A549 treated with AZD9567 at 1 μM for 4 hours (cell line): ENCODE measurements around the gene ELF1. TPM values are rescaled to one million over a fixed set of nuclear protein-coding genes. Genes with fewer than 3 reads are reported as not detected.

ENCODE experiments used
- total RNA-seq: library from RNA; stranded (reverse); fragments of 200-300 nt; extraction: Qiagen RNA extraction; gene quantifications from 5 replicates; pipeline ENCODE4 v1.2.3, GENCODE V29; 2022; ENCODE audit not compliant: insufficient read depth

Gene ELF1
- total RNA-seq = 27.4 to 34.4 TPM (median 32.5 TPM) in 5 replicates

GRCh38 chr13:41019011-41019487 is at the start of gene ELF1:
Gene ELF1 (minus strand): TSS chr13:41019316. CDS start chr13:40982054, 37,262 bp downstream.

GRCh38 chr13:41061075-41061913 is 42.2 kb upstream of the ELF1 start, which contains the start of gene WBP4:
Gene WBP4 (plus strand): TSS chr13:41061509. CDS start chr13:41061674, 165 bp downstream.

Other genes with a start within 250 kb of the ELF1 start
- 12.3 to 20.1 TPM (median 14.1 TPM) in 5 replicates for gene MRPS31, start 248.1 kb downstream of the ELF1 start, total RNA-seq
- gene SLC25A15, start 229.7 kb downstream of the ELF1 start, total RNA-seq = 15.4 to 28.2 TPM (median 18.0 TPM) in 5 replicates
- 8.1 to 8.7 TPM (median 8.4 TPM) in 5 replicates for gene WBP4, start 42.2 kb upstream of the ELF1 start, total RNA-seq
- gene KBTBD6, start 113.5 kb upstream of the ELF1 start, total RNA-seq = 4.5 to 6.1 TPM (median 5.3 TPM) in 5 replicates
- gene KBTBD7, start 175.3 kb upstream of the ELF1 start, total RNA-seq = 1.7 to 2.6 TPM (median 2.5 TPM) in 5 replicates
- 4.3 to 6.8 TPM (median 4.8 TPM) in 5 replicates for gene MTRF1, start 244.3 kb upstream of the ELF1 start, total RNA-seq